ENCODE results near the gene KLK15.

The KLK15 gene, protein sequence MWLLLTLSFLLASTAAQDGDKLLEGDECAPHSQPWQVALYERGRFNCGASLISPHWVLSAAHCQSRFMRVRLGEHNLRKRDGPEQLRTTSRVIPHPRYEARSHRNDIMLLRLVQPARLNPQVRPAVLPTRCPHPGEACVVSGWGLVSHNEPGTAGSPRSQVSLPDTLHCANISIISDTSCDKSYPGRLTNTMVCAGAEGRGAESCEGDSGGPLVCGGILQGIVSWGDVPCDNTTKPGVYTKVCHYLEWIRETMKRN

DNA sequence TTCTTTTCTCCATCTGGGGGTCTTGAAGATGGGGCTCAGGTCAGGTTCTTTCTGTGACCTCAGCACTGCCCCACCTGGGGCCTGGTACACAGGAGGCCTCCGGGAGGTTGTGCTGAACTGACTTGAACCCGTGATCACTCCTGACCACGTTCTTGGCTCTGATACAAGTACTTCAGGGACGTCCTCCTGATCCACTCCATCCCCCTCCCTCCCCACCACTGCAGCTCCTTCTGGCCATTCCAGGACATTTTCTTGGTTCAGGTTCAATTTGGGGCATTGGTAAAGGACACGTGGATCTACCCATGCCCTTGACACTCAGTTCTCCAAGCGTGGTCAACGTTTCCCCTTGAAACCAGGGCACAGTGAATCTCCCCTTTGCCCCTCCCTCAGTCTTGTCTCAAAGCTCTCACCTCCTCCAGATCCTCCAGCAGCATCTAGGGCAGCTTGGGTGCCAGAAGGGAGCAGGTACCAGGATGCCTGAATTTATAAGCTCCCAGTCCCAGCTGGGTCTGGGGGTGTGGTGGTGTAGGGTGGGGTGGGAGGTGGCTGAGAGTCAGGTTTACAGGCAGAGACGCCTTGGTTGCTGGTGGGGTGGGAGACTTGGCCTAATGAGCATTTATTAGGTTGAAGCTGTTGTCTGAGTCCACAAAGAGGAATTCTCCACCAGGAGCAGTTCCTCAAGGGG is at the start of gene KLK15:
Gene KLK15, minus strand, starts transcription at position 458 of the 685 bp plus-strand sequence. CDS start 2,082 bp downstream, outside the sequence.
- no peak for DNase-seq

DNA sequence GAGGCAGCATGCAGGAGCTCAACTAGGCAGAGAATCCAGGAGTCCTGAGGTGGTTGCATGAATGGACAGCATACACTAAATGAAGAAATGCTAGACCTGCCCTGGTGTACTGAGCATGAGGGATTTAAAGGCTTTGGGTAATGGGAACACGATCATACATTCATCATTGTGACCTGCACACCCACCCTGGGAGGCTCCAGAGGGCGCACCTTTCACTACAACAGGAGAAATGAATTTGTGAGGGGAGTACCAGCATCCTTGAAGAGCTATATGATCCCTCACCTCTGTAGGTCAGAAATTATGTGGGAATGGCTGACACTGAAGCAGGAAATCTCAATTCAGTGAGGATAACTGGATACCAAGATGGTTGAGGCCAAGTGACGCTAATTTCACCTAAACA is 48.8 kb upstream of the KLK15 start:
- DNase-seq: no peak

DNA sequence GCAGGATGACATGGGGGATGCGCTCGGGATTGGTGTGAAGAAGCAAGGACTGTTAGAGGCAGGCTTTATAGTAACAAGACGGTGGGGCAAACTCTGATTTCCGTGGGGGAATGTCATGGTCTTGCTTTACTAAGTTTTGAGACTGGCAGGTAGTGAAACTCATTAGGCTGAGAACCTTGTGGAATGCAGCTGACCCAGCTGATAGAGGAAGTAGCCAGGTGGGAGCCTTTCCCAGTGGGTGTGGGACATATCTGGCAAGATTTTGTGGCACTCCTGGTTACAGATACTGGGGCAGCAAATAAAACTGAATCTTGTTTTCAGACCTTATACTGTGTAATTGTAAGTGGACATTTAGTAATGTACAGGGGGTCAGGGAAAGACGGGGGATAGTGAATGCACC is 46.9 kb upstream of the KLK15 start:
- DNase-seq: no peak

DNA sequence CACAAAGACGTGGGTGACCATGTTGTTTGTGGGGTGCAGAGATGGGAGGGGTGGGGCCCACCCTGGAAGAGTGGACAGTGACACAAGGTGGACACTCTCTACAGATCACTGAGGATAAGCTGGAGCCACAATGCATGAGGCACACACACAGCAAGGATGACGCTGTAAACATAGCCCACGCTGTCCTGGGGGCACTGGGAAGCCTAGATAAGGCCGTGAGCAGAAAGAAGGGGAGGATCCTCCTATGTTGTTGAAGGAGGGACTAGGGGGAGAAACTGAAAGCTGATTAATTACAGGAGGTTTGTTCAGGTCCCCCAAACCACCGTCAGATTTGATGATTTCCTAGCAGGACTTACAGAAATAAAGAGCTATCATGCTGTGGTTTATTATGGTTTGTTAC is 45.5 kb upstream of the KLK15 start:
- no peak for DNase-seq

DNA sequence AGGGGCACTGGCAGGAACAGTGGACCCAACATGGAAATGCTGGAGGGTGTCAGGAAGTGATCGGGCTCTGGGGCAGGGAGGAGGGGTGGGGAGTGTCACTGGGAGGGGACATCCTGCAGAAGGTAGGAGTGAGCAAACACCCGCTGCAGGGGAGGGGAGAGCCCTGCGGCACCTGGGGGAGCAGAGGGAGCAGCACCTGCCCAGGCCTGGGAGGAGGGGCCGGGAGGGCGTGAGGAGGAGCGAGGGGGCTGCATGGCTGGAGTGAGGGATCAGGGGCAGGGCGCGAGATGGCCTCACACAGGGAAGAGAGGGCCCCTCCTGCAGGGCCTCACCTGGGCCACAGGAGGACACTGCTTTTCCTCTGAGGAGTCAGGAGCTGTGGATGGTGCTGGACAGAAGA is 44.0 kb upstream of the KLK15 start:
- DNase-seq: no peak

DNA sequence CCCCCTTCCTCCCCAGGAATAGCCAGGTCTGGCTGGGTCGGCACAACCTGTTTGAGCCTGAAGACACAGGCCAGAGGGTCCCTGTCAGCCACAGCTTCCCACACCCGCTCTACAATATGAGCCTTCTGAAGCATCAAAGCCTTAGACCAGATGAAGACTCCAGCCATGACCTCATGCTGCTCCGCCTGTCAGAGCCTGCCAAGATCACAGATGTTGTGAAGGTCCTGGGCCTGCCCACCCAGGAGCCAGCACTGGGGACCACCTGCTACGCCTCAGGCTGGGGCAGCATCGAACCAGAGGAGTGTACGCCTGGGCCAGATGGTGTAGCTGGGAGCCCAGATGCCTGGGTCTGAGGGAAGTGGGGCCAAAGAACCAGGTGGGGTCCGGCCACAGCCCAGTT is 43.1 kb upstream of the KLK15 start:
- DNase-seq: no peak

DNA sequence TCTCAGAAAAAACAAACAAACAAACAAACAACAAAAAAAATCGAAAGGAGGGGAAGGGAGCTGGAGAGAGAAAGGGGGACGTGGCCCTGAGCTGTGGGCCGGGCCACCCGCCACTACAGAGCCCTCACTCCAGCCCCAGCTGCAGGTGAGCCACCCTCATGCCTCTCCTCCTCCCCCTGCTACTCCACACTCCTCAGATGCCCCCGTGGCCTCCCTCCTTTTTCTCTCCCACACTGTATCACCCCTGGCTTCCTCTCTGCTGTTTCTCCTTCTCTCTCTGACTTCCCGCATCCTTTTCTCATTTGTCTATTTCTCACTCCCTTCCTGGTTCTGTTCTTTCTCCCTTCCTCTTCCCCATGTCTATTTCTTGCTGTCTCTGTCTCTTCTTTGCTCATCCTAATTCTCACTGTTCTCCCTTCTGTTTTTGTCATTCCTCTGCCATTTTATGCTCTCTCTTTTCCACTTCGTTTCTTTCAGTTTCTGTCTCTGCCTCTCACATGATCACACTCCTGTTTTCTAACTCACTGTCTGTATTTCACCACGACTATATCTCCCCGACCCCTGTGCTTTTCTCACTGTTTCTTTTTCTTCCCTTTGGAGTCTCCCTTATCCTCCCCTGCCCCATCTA is 42.5 kb upstream of the KLK15 start:
- DNase-seq: no peak

DNA sequence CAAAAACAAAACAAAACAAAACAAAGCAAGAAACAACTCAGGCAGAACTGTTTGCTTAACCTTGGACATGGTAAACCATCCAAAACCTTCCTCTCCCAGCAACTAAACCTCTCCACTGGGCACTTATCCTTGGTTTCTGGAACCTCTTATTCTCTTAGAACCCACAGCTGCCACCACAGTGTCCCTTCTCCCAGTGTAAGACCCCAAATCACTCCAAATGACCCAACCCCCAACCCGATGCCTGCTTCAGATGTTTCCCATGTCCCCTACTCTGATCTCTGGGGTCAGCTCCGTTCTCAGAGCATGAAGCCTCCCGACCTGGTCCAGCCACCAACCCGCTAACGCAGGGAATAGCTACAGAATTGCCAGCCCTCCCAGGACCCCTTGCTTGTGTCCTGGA is 40.8 kb upstream of the KLK15 start:
- DNase-seq: no peak

DNA sequence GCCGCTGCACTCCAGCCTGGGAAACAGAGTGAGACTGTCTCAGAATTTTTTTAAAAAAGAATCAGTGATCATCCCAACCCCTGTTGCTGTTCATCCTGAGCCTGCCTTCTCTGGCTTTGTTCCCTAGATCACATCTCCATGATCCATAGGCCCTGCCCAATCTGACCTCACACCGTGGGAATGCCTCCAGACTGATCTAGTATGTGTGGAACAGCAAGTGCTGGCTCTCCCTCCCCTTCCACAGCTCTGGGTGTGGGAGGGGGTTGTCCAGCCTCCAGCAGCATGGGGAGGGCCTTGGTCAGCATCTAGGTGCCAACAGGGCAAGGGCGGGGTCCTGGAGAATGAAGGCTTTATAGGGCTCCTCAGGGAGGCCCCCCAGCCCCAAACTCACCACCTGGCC is 39.7 kb upstream of the KLK15 start, which contains the start of gene KLK2:
Gene KLK2, plus strand, starts transcription at position 384 of the 400 bp plus-strand sequence. CDS start 35 bp downstream, outside the sequence.
- DNase-seq: no peak

DNA sequence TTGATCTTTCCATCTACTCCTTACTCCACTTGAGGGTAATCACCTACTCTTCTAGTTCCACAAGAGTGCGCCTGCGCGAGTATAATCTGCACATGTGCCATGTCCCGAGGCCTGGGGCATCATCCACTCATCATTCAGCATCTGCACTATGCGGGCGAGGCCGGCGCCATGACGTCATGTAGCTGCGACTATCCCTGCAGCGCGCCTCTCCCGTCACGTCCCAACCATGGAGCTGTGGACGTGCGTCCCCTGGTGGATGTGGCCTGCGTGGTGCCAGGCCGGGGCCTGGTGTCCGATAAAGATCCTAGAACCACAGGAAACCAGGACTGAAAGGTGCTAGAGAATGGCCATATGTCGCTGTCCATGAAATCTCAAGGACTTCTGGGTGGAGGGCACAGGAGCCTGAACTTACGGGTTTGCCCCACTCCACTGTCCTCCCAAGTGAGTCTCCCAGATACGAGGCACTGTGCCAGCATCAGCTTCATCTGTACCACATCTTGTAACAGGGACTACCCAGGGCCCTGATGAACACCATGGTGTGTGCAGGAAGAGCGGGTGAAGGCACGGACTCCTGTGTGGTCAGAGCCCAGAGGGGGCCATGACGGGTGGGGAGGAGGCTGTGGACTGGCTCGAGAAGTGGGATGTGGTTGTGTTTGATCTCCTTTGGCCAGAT is 37.2 kb upstream of the KLK15 start:
- no peak for DNase-seq

DNA sequence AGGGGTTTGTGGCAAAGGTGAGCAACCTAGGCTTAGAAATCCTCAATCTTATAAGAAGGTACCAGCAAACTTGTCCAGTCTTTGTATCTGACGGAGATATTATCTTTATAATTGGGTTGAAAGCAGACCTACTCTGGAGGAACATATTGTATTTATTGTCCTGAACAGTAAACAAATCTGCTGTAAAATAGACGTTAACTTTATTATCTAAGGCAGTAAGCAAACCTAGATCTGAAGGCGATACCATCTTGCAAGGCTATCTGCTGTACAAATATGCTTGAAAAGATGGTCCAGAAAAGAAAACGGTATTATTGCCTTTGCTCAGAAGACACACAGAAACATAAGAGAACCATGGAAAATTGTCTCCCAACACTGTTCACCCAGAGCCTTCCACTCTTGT is 36.1 kb upstream of the KLK15 start:
- DNase-seq: no peak

DNA sequence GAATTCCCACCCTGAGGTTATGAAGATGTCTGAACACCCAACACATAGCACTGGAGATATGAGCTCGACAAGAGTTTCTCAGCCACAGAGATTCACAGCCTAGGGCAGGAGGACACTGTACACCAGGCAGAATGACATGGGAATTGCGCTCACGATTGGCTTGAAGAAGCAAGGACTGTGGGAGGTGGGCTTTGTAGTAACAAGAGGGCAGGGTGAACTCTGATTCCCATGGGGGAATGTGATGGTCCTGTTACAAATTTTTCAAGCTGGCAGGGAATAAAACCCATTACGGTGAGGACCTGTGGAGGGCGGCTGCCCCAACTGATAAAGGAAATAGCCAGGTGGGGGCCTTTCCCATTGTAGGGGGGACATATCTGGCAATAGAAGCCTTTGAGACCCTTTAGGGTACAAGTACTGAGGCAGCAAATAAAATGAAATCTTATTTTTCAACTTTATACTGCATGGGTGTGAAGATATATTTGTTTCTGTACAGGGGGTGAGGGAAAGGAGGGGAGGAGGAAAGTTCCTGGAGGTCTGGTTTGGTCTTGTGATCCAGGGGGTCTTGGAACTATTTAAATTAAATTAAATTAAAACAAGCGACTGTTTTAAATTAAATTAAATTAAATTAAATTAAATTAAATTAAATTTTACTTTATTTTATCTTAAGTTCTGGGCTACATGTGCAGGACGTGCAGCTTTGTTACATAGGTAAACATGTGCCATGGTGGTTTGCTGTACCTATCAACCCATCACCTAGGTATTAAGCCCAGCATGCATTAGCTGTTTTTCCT is 28.3 kb upstream of the KLK15 start:
- DNase-seq: no peak

DNA sequence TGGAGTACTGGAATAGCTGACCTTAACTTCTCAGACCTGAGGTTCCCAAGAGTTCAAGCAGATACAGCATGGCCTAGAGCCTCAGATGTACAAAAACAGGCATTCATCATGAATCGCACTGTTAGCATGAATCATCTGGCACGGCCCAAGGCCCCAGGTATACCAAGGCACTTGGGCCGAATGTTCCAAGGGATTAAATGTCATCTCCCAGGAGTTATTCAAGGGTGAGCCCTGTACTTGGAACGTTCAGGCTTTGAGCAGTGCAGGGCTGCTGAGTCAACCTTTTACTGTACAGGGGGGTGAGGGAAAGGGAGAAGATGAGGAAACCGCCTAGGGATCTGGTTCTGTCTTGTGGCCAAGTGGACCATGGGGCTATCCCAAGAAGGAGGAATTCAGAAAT is 27.6 kb upstream of the KLK15 start:
- no peak for DNase-seq

DNA sequence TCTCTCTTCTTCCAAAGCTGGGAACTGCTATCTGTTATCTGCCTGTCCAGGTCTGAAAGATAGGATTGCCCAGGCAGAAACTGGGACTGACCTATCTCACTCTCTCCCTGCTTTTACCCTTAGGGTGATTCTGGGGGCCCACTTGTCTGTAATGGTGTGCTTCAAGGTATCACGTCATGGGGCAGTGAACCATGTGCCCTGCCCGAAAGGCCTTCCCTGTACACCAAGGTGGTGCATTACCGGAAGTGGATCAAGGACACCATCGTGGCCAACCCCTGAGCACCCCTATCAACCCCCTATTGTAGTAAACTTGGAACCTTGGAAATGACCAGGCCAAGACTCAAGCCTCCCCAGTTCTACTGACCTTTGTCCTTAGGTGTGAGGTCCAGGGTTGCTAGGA is 26.5 kb upstream of the KLK15 start:
- DNase-seq: no peak

DNA sequence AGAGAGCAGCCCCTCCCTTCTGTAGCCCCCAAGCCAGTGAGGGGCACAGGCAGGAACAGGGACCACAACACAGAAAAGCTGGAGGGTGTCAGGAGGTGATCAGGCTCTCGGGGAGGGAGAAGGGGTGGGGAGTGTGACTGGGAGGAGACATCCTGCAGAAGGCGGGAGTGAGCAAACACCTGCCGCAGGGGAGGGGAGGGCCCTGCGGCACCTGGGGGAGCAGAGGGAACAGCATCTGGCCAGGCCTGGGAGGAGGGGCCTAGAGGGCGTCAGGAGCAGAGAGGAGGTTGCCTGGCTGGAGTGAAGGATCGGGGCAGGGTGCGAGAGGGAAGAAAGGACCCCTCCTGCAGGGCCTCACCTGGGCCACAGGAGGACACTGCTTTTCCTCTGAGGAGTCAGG is 25.5 kb upstream of the KLK15 start:
- DNase-seq: peak; percentile 78

DNA sequence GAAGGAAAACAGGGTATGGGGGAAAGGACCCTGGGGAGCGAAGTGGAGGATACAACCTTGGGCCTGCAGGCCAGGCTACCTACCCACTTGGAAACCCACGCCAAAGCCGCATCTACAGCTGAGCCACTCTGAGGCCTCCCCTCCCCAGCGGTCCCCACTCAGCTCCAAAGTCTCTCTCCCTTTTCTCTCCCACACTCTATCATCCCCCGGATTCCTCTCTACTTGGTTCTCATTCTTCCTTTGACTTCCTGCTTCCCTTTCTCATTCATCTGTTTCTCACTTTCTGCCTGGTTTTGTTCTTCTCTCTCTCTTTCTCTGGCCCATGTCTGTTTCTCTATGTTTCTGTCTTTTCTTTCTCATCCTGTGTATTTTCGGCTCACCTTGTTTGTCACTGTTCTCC is 24.0 kb upstream of the KLK15 start:
- DNase-seq: no peak

DNA sequence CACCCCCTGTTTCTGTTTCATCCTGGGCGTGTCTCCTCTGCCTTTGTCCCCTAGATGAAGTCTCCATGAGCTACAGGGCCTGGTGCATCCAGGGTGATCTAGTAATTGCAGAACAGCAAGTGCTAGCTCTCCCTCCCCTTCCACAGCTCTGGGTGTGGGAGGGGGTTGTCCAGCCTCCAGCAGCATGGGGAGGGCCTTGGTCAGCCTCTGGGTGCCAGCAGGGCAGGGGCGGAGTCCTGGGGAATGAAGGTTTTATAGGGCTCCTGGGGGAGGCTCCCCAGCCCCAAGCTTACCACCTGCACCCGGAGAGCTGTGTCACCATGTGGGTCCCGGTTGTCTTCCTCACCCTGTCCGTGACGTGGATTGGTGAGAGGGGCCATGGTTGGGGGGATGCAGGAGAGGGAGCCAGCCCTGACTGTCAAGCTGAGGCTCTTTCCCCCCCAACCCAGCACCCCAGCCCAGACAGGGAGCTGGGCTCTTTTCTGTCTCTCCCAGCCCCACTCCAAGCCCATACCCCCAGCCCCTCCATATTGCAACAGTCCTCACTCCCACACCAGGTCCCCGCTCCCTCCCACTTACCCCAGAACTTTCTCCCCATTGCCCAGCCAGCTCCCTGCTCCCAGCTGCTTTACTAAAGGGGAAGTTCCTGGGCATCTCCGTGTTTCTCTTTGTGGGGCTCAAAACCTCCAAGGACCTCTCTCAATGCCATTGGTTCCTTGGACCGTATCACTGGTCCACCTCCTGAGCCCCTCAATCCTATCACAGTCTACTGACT is 21.4 kb upstream of the KLK15 start, which contains the start of gene KLK3:
Gene KLK3, plus strand, starts transcription at position 280 of the 775 bp plus-strand sequence. Its CDS starts 41 bp downstream, at position 321.
- DNase-seq: no peak

DNA sequence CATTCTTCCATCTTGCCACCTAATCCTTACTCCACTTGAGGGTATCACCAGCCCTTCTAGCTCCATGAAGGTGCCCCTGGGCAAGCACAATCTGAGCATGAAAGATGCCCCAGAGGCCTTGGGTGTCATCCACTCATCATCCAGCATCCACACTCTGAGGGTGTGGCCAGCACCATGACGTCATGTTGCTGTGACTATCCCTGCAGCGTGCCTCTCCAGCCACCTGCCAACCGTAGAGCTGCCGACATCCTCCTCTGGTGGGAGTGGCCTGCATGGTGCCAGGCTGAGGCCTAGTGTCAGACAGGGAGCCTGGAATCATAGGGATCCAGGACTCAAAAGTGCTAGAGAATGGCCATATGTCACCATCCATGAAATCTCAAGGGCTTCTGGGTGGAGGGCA is 18.2 kb upstream of the KLK15 start:
- no peak for DNase-seq

DNA sequence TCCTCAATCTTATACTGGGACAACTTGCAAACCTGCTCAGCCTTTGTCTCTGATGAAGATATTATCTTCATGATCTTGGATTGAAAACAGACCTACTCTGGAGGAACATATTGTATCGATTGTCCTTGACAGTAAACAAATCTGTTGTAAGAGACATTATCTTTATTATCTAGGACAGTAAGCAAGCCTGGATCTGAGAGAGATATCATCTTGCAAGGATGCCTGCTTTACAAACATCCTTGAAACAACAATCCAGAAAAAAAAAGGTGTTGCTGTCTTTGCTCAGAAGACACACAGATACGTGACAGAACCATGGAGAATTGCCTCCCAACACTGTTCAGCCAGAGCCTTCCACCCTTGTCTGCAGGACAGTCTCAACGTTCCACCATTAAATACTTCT is 17.4 kb upstream of the KLK15 start:
- no peak for DNase-seq

DNA sequence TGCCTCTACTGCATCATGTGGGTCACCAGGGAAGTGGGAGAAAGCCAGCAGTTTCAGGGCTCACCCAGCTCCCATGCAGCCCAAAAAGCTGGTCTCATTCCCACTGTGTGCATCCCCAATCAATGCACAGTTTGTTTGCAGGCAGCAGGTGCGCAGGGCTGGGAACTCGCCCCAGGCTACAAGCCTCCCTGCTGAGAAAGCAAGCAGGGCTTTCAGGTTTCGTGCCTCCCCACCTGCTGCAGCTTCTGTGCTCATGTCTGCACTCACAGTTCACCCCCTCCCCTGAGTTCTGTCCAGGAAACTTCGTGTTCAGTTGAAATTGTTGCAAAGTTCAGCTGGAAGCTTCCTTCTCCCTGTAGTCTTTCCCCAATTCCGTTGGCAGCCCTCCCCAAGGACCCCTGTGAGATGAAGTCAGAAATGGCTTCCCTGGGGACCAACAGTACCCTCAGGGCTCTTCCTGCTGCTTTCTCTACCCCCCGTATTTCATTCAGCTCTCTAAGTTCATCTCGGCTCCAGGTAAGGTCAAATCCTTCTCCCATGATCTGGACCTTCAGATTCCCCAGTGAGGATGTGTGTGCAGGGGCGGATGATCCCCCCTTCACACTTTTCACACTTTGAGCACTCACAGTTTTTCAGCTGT is 11.0 kb upstream of the KLK15 start:
- DNase-seq: peak; percentile 58

DNA sequence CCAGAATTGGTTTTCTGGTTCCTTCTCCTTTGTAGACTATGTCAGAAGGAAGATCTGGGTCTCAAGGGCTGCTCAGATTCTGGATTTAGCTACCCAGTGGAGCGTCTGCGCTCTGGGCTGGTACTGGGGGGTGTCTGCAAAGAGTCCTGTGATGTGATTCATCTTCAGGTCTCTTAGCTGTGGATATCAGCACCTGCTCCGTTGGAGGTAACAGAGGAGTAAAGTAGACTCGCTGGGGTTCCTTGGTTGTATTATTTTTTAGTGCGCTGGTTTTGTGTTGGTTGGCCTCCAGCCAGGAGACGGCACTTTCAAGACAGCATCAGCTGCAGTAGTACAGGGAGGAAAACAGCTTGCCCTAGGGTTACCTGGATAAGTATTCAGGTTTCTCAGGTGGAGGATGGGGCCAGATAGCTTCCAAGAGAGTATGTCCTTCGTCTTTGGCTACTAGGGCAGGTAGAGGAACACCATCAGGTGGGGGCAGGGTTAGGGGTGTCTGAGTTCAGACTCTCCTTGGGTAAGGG is 10.4 kb upstream of the KLK15 start:
- DNase-seq: peak; percentile 56

All from NCI-H748 treated with DMSO at 0.1 percent for 48 hours (cell line).